ENCODE results near the gene PLCD1. TPM values are rescaled to one million over a fixed set of nuclear protein-coding genes. Genes with fewer than 3 reads are reported as not detected.
A peak's percentile ranks its signal among the peaks of the same experiment; 100 is the strongest.
"Not testable (repeated sequence)": the region's sequence is repeated elsewhere in the genome, so short reads cannot be mapped to it uniquely, and the experiment has no call there.

PLCD1 gene
- total RNA-seq, 1 donor from 2014 or later, result 8.5 TPM

GRCh38 chr3:38039101-38039898, 9.9 kb upstream of the PLCD1 start, which contains the start of gene DLEC1:
TSS of gene DLEC1 (plus strand) at chr3:38039208. CDS start at chr3:38039226, 18 bp downstream.
- intact Hi-C loops (cut with DNase I), result no loop called here
- peak; percentile 87 for DNase-seq
- ATAC-seq (ENCODE audit: poor library complexity), result peak; percentile 83

DNA sequence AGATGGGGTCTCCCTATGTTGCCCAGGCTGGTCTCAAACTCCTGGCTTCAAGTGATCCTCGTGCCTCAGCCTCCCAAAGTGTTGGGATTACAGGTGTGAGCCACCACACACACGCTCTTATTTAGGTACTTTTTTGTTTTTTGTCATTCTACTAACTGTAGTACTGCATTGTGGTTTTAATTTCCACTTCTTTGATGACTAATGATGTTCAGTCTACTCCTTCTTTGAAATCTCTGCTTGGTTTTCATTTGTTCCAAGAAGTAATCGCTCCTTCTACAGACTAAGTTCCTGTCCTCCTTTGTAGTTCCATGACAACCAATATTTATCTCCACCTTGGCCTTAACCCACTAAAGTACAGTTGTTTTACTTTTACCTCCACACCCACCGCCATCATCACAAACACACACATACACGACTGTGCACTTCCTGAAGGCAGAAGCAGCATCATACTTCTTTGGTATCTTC, 9.0 kb upstream of the PLCD1 start:
- ATAC-seq (ENCODE audit: poor library complexity), result no peak
- intact Hi-C loops (cut with DNase I), result no loop called here
- DNase-seq, result no peak

GRCh38 chr3:38036906-38037305, 7.5 kb upstream of the PLCD1 start:
- intact Hi-C loops (cut with DNase I), result no loop called here
- no peak for DNase-seq
- ATAC-seq (ENCODE audit: poor library complexity), result no peak

DNA sequence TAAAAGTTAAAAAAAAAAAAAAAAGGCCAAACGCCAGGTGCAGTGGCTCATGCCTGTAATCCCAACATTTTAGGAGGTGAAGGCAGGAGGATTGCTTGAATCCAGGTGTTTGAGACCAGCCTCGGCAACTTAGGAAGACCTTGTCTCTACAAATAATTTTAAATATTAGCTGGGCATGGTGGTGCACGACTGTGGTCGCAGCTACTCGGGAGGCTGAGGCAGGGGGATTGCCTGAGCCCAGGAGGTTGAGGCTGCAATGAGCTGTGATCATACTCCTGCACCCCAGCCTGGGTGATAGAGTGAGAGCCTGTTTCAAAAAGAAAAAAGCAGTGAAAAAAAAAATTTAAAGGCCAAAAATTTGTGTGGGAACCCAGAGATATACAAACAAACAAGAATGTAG, 6.8 kb upstream of the PLCD1 start:
- intact Hi-C loops (cut with DNase I), result no loop called here
- no peak for DNase-seq
- ATAC-seq (ENCODE audit: poor library complexity), result no peak

GRCh38 chr3:38034335-38034734, 4.9 kb upstream of the PLCD1 start:
- DNase-seq; ATAC-seq (ENCODE audit: poor library complexity); intact Hi-C loops (cut with DNase I): not testable (repeated sequence)

DNA sequence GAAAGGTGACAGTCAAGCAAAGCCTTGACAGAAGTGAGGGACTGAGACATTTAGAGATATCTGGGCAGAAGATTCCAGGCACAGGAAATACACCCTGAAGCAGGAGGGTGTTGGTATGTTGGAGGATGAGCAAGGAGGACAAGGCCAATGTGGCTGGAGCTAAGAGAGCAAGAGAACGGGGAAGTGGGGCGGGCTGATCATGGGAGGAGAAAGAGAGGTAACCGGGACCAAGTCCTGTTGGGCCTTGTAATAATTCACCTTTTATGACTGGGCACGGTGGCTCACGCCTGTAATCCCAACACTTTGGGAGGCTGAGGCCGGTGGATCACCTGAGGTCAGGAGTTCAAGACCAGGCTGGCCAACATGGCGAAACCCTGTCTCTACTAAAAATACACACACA, 4.1 kb upstream of the PLCD1 start:
- intact Hi-C loops (cut with DNase I); DNase-seq; ATAC-seq (ENCODE audit: poor library complexity): not testable (repeated sequence)

GRCh38 chr3:38032328-38032865, 3.0 kb upstream of the PLCD1 start:
- ATAC-seq (ENCODE audit: poor library complexity) (no peak), DNase-seq (no peak)
- intact Hi-C loops (cut with DNase I), result no loop called here

- intact Hi-C loops (cut with DNase I), result no loop called here
- no peak for ATAC-seq (ENCODE audit: poor library complexity)
- peak; percentile 65 for DNase-seq
Observed at GRCh38 chr3:38031022-38031994, 1.9 kb upstream of the PLCD1 start.

DNA sequence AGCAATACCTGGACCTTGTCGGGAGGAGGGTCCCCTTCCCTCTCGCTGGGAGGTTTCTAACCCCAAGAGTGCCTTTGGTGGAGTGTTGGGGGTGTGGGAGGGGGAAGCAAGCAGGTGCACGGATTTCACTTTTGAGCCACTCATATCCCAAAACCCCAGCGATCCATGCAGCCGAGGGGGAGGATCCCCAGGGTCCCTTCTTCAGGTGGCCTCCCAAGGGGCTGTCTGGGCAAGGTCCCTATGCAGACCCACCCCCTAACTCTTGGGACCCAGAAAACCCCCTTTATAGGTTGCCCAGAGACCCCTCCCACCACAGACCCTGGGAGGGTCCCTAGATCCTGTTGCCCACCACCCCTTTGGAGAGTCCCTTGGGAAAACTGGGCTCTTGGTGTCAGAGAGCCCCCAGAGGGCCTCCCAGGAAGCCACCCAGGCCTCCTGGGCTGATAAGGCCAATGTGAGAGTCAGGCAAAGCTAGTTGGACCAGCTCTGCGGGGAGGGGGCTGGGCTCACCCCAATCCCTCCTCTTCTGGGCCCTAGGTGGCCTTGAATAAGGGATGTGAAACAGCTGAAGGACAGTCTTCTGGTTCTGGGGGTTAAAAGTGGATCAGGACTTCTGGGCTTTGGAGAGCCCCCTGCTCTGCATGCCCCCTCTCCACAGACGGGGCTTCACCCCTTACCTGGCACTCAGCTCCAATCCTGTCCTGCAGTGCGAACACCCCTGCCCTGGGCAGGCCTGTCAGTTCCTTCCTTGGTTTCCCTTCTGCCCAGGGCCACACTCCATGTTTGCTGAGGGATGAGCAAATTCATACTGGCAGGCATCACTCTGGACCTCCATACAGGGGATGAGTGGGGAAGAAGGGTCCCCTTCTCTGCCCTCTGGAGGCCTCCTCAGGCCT, 932 bp upstream of the PLCD1 start:
- DNase-seq (no peak), ATAC-seq (ENCODE audit: poor library complexity) (no peak)
- intact Hi-C loops (cut with DNase I), result no loop called here

DNA sequence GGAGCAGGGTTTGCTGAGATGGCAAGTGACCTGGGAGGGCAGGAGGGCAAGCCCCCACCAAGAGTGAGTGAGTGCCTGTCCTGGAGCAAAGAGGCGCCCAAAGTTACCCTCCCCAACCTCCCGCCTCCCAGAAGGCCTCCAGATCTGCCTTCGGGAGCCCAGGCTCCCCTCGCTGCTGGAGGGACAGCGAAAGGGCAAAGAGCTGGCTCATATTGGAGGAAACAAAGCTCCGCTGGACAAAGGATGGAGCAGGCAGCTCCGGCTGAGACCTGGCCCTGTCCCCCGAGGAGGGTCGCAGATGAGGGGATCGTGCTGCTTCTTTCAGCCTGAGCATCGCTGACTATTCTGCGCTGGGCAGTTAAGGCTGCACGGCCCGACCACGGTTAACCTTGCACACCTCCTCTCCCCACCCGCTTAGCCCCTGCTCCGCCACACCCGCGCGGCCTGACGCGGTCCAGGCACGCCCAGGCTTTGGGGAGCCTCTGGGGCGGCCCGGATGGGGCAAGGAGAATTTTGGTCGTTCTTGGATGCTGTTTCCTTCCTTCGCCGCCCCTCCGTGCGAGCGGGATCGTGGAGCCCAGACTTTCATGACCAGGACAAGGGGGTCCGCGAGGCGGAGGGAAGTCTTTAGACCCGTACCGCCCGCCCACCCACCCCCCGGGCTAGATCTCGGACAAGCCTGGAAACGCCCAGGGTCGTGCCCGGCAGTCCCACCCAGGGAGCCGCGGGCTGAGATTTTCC, 651 bp downstream of the PLCD1 start:
- ATAC-seq (ENCODE audit: poor library complexity) (no peak), DNase-seq (peak; percentile 56)
- intact Hi-C loops (cut with DNase I), result no loop called here

- intact Hi-C loops (cut with DNase I), result no loop called here
- DNase-seq (peak; percentile 18), ATAC-seq (ENCODE audit: poor library complexity) (no peak)
Observed at GRCh38 chr3:38027466-38028465, 1.7 kb downstream of the PLCD1 start.

- intact Hi-C loops (cut with DNase I), result no loop called here
- ATAC-seq (ENCODE audit: poor library complexity) (no peak), DNase-seq (no peak)
Observed at GRCh38 chr3:38026856-38027255, 2.6 kb downstream of the PLCD1 start.

GRCh38 chr3:38022896-38023709, 6.3 kb downstream of the PLCD1 start:
- DNase-seq (no peak), ATAC-seq (ENCODE audit: poor library complexity) (no peak)
- intact Hi-C loops (cut with DNase I), result no loop called here

DNA sequence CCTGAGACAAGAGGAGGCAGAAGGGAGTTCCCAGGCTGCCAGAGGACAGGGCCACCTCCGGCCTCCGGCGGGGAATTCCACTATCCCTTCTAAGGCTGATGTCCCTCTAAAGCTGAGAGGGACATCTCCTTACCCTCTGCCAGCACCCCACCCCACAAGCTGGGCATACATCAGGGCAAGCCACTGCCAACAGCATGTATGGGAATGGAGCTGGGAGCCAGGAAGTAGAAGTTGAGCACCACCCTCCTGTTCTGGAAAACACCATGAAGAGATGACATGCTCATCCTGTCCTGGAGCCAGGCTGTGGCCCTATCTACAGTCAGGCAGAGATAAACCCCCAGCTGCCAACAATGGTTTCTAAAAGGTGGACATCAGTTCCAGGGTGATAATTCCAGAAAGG, 7.1 kb downstream of the PLCD1 start:
- intact Hi-C loops (cut with DNase I), result no loop called here
- DNase-seq (no peak), ATAC-seq (ENCODE audit: poor library complexity) (no peak)

DNA sequence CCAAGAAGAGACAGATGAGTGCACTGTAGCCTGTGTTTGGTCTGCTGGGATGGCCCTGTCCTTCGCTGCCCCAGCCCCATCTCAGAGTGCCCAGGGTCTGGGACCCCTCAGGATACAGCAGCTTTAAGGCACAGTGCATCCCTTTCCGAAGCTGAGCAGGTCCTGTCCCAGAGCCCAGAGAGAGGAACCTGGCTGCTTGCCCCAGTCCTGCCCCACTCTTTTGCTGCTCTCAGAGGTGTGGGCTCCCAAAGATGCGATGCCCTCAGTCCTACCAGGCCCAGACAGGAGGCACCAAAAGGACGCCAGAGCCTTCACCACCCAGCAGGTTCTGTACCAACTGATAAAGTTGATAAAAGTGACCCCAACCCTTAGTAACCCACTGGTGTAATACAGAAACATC, 8.2 kb downstream of the PLCD1 start:
- DNase-seq, result no peak
- intact Hi-C loops (cut with DNase I), result no loop called here
- ATAC-seq (ENCODE audit: poor library complexity), result no peak

DNA sequence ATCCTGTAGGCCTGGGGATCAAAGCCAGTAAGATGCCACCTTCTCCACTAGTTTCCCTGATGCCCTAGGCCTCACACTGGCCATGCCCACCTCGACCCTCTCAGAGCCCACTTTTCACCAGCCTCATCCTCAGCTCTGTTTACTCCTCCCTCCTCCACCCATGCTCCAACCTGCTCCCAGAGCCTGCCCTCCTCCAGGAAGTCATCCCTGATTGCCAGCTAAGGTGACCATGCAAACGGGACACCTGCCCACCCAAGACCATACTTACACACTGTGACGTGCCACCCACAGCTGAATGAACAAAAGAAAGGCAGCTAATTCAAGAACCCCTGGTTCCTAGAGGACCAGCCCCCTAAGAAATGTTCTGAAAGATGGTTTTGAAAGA, 9.1 kb downstream of the PLCD1 start:
- intact Hi-C loops (cut with DNase I), result no loop called here
- ATAC-seq (ENCODE audit: poor library complexity), result no peak
- no peak for DNase-seq
